IMR-90 (cell line): ENCODE results near the gene AGFG1. TPM values are rescaled to one million over a fixed set of nuclear protein-coding genes. Genes with fewer than 3 reads are reported as not detected.

Experiments
- ATAC-seq: fragments of 200-7000 bp; cut with Tn5 transposase; 2 replicates; pipeline ENCODE4 v1.9.1; 2020; ENCODE audit warnings: low read depth, mild to moderate bottlenecking, moderate library complexity
- BruUV-seq: library from RNA; stranded (reverse); fragments of 400-500 nt; replicated peaks from 2 replicates; lab custom pipeline; 2021; lab: Mats Ljungman, UMichigan
- CTCF ChIA-PET: fragments of 300-600 bp; formaldehyde crosslinking; extraction: SDS; loops from one replicate; lab custom pipeline; 2021; ENCODE audit warnings: antibody characterized with exemption; lab: Yijun Ruan, JAX
- POLR2A ChIA-PET: fragments of 300-600 bp; sonication (Branson Sonifier 250); formaldehyde crosslinking; loops from one replicate; lab custom pipeline; 2022; ENCODE audit warnings: antibody characterized with exemption; ENCODE audit not compliant: unreplicated experiment; lab: Charles Lee
- DNase-seq: peaks from one replicate; pipeline ENCODE4 v3.0.0; 2013
- H2AFZ ChIP-seq: replicated peaks from 2 replicates; pipeline ENCODE3; 2013; ENCODE audit warnings: low read length, mild to moderate bottlenecking; ENCODE audit not compliant: poor library complexity
- H2AK5ac ChIP-seq: 2 replicates; pipeline ENCODE4 v1.6.1; 2013; ENCODE audit warnings: low read depth, low read length, inconsistent platforms
- H2AK9ac ChIP-seq: replicated peaks from 2 replicates; pipeline ENCODE3; 2013; ENCODE audit warnings: mild to moderate bottlenecking, low read depth, low read length, moderate library complexity; ENCODE audit not compliant: poor library complexity
- H2BK120ac ChIP-seq: 2 replicates; pipeline ENCODE4 v1.6.1; 2013; ENCODE audit warnings: low read depth, low read length, inconsistent platforms
- H2BK15ac ChIP-seq: 3 replicates; pipeline ENCODE4 v1.6.1; 2013; ENCODE audit warnings: low read depth, low read length, inconsistent platforms
- H2BK20ac ChIP-seq: 2 replicates; pipeline ENCODE4 v1.6.1; 2013; ENCODE audit warnings: low read depth, mild to moderate bottlenecking, inconsistent platforms, low read length, moderate library complexity
- H2BK5ac ChIP-seq: 2 replicates; pipeline ENCODE4 v1.6.1; 2013; ENCODE audit warnings: mild to moderate bottlenecking, low read depth, low read length, inconsistent platforms; ENCODE audit not compliant: poor library complexity, severe bottlenecking
- H3K14ac ChIP-seq: replicated peaks from 2 replicates; pipeline ENCODE4 v1.6.1; 2013; ENCODE audit warnings: low read depth, low read length, inconsistent platforms
- H3K18ac ChIP-seq: 2 replicates; pipeline ENCODE4 v1.6.1; 2013; ENCODE audit warnings: low read depth, low read length, control low read depth
- H3K23ac ChIP-seq: 2 replicates; pipeline ENCODE4 v1.6.1; 2013; ENCODE audit warnings: low read depth, low read length, inconsistent platforms
- H3K27ac ChIP-seq: 2 replicates; pipeline ENCODE4 v1.5.1; 2013; ENCODE audit warnings: mild to moderate bottlenecking, control low read depth, low read length; ENCODE audit not compliant: insufficient read depth
- H3K27me3 ChIP-seq: 2 replicates; pipeline ENCODE4 v1.6.1; 2013; ENCODE audit warnings: low read length; ENCODE audit not compliant: control insufficient read depth, insufficient read depth
- H3K36me3 ChIP-seq: 2 replicates; pipeline ENCODE4 v1.6.1; 2013; ENCODE audit warnings: low read length, mixed read lengths; ENCODE audit not compliant: control insufficient read depth, insufficient read depth
- H3K4ac ChIP-seq: 2 replicates; pipeline ENCODE4 v1.6.1; 2013; ENCODE audit warnings: low read depth, low read length, inconsistent platforms
- H3K4me1 ChIP-seq: 2 replicates; pipeline ENCODE4 v1.6.1; 2013; ENCODE audit warnings: low read length, mixed read lengths; ENCODE audit not compliant: control insufficient read depth, insufficient read depth
- H3K4me2 ChIP-seq: 2 replicates; pipeline ENCODE4 v1.6.1; 2013; ENCODE audit warnings: low read depth, mild to moderate bottlenecking, control low read depth, low read length, moderate library complexity
- H3K4me3 ChIP-seq: 2 replicates; pipeline ENCODE4 v1.5.1; 2013; ENCODE audit warnings: low read depth, mild to moderate bottlenecking, control low read depth, low read length, moderate library complexity; ENCODE audit not compliant: insufficient read depth
- H3K56ac ChIP-seq: 2 replicates; pipeline ENCODE4 v1.6.1; 2013; ENCODE audit warnings: low read length, inconsistent platforms; ENCODE audit not compliant: insufficient read depth; ENCODE audit errors: extremely low read depth
- H3K79me1 ChIP-seq, 2 experiments: 2 replicates each; pipeline ENCODE4 v1.6.1; 2013; ENCODE audit warnings: low read length in 2 of 2, inconsistent platforms in 1 of 2, low read depth in 1 of 2
- H3K9ac ChIP-seq: 2 replicates; pipeline ENCODE4 v1.6.1; 2013; ENCODE audit warnings: low read depth, low read length, control low read depth
- H3K9me1 ChIP-seq: 2 replicates; pipeline ENCODE4 v1.6.1; 2013; ENCODE audit warnings: low read length, inconsistent platforms; ENCODE audit not compliant: insufficient read depth
- H3K9me3 ChIP-seq: 2 replicates; pipeline ENCODE4 v1.6.1; 2013; ENCODE audit warnings: low read length; ENCODE audit not compliant: control insufficient read depth, insufficient read depth
- H4K20me1 ChIP-seq: 2 replicates; pipeline ENCODE4 v1.6.1; 2013; ENCODE audit warnings: low read length, inconsistent platforms; ENCODE audit not compliant: insufficient read depth
- H4K5ac ChIP-seq: 2 replicates; pipeline ENCODE4 v1.6.1; 2013; ENCODE audit warnings: mild to moderate bottlenecking, low read depth, low read length, control low read depth
- H4K8ac ChIP-seq, 2 experiments: 2 replicates each; pipeline ENCODE4 v1.6.1; 2013; ENCODE audit warnings: low read depth in 2 of 2, low read length in 2 of 2, control low read depth in 1 of 2, inconsistent platforms in 1 of 2
- H4K91ac ChIP-seq: 2 replicates; pipeline ENCODE4 v1.6.1; 2013; ENCODE audit warnings: low read depth, low read length, inconsistent platforms; ENCODE audit not compliant: insufficient read depth
- BHLHE40 ChIP-seq: fragments of 150-350 bp; IDR thresholded peaks from 2 replicates; pipeline ENCODE4 v1.6.1; 2016; ENCODE audit warnings: mild to moderate bottlenecking, low read depth, low read length
- CEBPB ChIP-seq: IDR thresholded peaks from 2 replicates; pipeline ENCODE4 v1.6.1; 2012; ENCODE audit warnings: low read depth, low read length, improper control_type of control experiment
- CHD1 ChIP-seq: IDR thresholded peaks from 2 replicates; pipeline ENCODE4 v1.6.1; 2012; ENCODE audit warnings: low read depth, low read length, improper control_type of control experiment
- CTCF ChIP-seq: conservative IDR thresholded peaks from 2 replicates; pipeline ENCODE4 v1.5.1; 2012; ENCODE audit warnings: mild to moderate bottlenecking, low read depth, low read length, improper control_type of control experiment
- ELK1 ChIP-seq: fragments of 150-350 bp; IDR thresholded peaks from 2 replicates; pipeline ENCODE4 v1.6.1; 2016; ENCODE audit warnings: low read depth, mild to moderate bottlenecking, low read length, moderate library complexity, borderline replicate concordance
- FOS ChIP-seq: fragments of 150-350 bp; IDR thresholded peaks from 2 replicates; pipeline ENCODE4 v1.6.1; 2016; ENCODE audit warnings: low read depth, low read length
- MAFK ChIP-seq: IDR thresholded peaks from 2 replicates; pipeline ENCODE4 v1.6.1; 2012; ENCODE audit warnings: low read depth, low read length, improper control_type of control experiment
- MAZ ChIP-seq: IDR thresholded peaks from 2 replicates; pipeline ENCODE4 v1.6.1; 2012; ENCODE audit warnings: low read depth, mild to moderate bottlenecking, low read length, improper control_type of control experiment, moderate library complexity, borderline replicate concordance
- MXI1 ChIP-seq: IDR thresholded peaks from 2 replicates; pipeline ENCODE4 v1.6.1; 2012; ENCODE audit warnings: low read depth, mild to moderate bottlenecking, low read length, moderate library complexity, borderline replicate concordance
- NFE2L2 ChIP-seq: fragments of 150-350 bp; IDR thresholded peaks from 2 replicates; pipeline ENCODE4 v1.6.1; 2016; ENCODE audit warnings: low read depth, mild to moderate bottlenecking, low read length
- POLR2A ChIP-seq: IDR thresholded peaks from 2 replicates; pipeline ENCODE4 v1.6.1; 2012; ENCODE audit warnings: mild to moderate bottlenecking, low read depth, low read length
- RAD21 ChIP-seq: IDR thresholded peaks from 2 replicates; pipeline ENCODE4 v1.6.1; 2012; ENCODE audit warnings: low read length, improper control_type of control experiment
- RCOR1 ChIP-seq: IDR thresholded peaks from 2 replicates; pipeline ENCODE4 v1.6.1; 2012; ENCODE audit warnings: mild to moderate bottlenecking, low read length, improper control_type of control experiment; ENCODE audit not compliant: insufficient replicate concordance
- RFX5 ChIP-seq: IDR thresholded peaks from 2 replicates; pipeline ENCODE4 v1.8.0; 2012; ENCODE audit warnings: low read depth, mild to moderate bottlenecking, low read length, moderate library complexity
- SMC3 ChIP-seq: fragments of 150-350 bp; IDR thresholded peaks from 2 replicates; pipeline ENCODE4 v1.6.1; 2016; ENCODE audit warnings: low read depth, mild to moderate bottlenecking, antibody characterized with exemption, low read length, moderate library complexity
- WGBS, 2 experiments: methylation state at CpG; one replicate each; pipeline versions ENCODE4 v1.1.5 to v1.1.7; 2013; ENCODE audit warnings: missing lambda C conversion rate in 2 of 2; ENCODE audit not compliant: insufficient read length in 1 of 2; ENCODE audit errors: extremely low coverage in 2 of 2; 5-methylcytosine and 5-hydroxymethylcytosine counted together
- dilution Hi-C: fragments of 300-500 bp; cut with HindIII; formaldehyde crosslinking; loops from one replicate; pipeline ENCODE4 v1.14.3; 2018; ENCODE audit warnings: low sequenced_read_pairs; ENCODE audit not compliant: unreplicated experiment
- in situ Hi-C: fragments of 300-500 bp; cut with MboI; formaldehyde crosslinking; loops from 3 replicates; pipeline ENCODE4 v1.14.3; 2019; ENCODE audit warnings: low sequenced_read_pairs, inconsistent platforms, mixed read lengths
- intact Hi-C: fragments of 100-400 bp; cut with micrococcal nuclease; formaldehyde crosslinking; loops from 2 replicates; pipeline ENCODE4 v1.10.0; 2022
- polyA plus RNA-seq, 3 experiments: library from polyadenylated mRNA; depleted of rRNA; stranded (reverse); fragments of >200 nt; gene quantifications; 2 replicates each; pipeline ENCODE4 v1.2.3, GENCODE V29; 2012; ENCODE audit warnings: low replicate concordance in 1 of 3
- total RNA-seq: library from RNA; depleted of rRNA; stranded (reverse); fragments of >200 nt; gene quantifications from 2 replicates; pipeline ENCODE4 v1.2.3, GENCODE V29; 2012
- TF ChIP-seq, protein P1 (sequence below): fragments of 150-350 bp; IDR thresholded peaks from 2 replicates; pipeline ENCODE4 v1.6.1; 2017; ENCODE audit warnings: mild to moderate bottlenecking, antibody characterized with exemption, low read length, low read depth

Gene AGFG1
- total and polyA plus RNA-seq, 2 of the 4 experiments (the other 2 are of a cell fraction): 58.4 to 126 TPM

DNA sequence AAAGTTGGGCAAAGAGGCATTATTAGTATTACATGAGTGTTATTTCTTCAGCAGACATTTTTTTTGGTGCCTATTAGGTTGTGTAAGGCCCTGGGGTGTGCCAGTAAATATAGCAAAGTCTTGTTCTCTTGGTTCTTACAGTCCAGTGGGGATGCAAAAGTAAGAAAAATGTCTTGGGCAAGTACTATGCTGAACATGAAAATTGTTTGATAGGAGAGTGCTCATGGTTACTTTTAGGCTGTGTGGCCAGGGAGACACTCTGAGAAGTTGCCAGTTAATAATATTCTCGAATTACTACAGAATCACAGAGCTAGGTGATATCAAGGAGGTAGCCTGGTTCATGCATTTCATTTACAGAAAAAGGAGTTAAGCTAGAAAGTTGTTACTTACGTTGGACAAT lies 1.9 kb downstream of the AGFG1 start:
- H3K9me1 ChIP-seq: no peaks in the 10 kb centered on the region
- H2BK15ac ChIP-seq: no peak overlapping the region
- H2AK5ac ChIP-seq: no peak overlapping the region
- no CpG with 5 or more reads among the region's 2 CpGs for WGBS, 2 experiments
- no peak overlapping the region for H3K18ac ChIP-seq
- no peak overlapping the region for H4K8ac ChIP-seq
- no peaks in the 10 kb centered on the region for H3K36me3 ChIP-seq
- peak overlapping the region; percentile 36; the same call in 1 of the 2 replicates for H3K4me3 ChIP-seq
- ChIA-PET POLR2A (no interaction called here), CTCF (interaction anchor here (1.0 to 1.3 kb wide), 2 partner anchors 68 to 292 kb away, joined by 3 read pairs; no protein-coding TSS in a partner anchor)
- peaks cover 0 to 16% of the 10 kb centered on the region in 2 experiments; a peak in 2 of 4 replicates for H3K79me1 ChIP-seq
- no peak overlapping the region for H2BK120ac ChIP-seq
- no peak overlapping the region for H2BK20ac ChIP-seq
- H3K4ac ChIP-seq: no peak overlapping the region
- H2BK5ac ChIP-seq: peak overlapping the region; percentile 23
- ATAC-seq (no peak), DNase-seq (no peak)
- no peak overlapping the region for H2AK9ac ChIP-seq
- 0 out of 2 replicates have a peak overlapping the region, but pooled peaks have one; percentile 1 for H3K14ac ChIP-seq
- H3K27ac ChIP-seq: no peak overlapping the region
- intact Hi-C loops: loop anchor here (2.0 to 10.0 kb wide), 5 partner anchors 38 to 411 kb away; no protein-coding TSS in a partner anchor
- no peak overlapping the region for H4K5ac ChIP-seq
- no peak for TF ChIP-seq MXI1
- TF ChIP-seq MAFK: no peak
- TF ChIP-seq FOS: no peak
- no peak for TF ChIP-seq CHD1
- no peak for TF ChIP-seq CEBPB
- TF ChIP-seq BHLHE40: no peak
- TF ChIP-seq, protein P1, sequence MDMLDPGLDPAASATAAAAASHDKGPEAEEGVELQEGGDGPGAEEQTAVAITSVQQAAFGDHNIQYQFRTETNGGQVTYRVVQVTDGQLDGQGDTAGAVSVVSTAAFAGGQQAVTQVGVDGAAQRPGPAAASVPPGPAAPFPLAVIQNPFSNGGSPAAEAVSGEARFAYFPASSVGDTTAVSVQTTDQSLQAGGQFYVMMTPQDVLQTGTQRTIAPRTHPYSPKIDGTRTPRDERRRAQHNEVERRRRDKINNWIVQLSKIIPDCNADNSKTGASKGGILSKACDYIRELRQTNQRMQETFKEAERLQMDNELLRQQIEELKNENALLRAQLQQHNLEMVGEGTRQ: no peak
- no peak for TF ChIP-seq MAZ
- no peak for TF ChIP-seq RFX5
- no peak for TF ChIP-seq ELK1
- TF ChIP-seq RAD21: no peak
- no peak for TF ChIP-seq NFE2L2
- TF ChIP-seq RCOR1: no peak
- no peak for TF ChIP-seq POLR2A
- TF ChIP-seq SMC3: no peak
- no peak for TF ChIP-seq CTCF
- peaks cover 56% of the 10 kb centered on the region for H4K20me1 ChIP-seq
- peak overlapping the region; percentile 51; the same call in 1 of the 2 replicates for H3K9ac ChIP-seq
- dilution Hi-C loops: no loop called here
- in situ Hi-C loops: loop anchor here (10.0 kb wide), 1 partner anchor 291 kb away; no protein-coding TSS in a partner anchor
- H2AFZ ChIP-seq: no peak overlapping the region
- no peak overlapping the region for H4K91ac ChIP-seq
- H3K4me1 ChIP-seq: no peaks in the 10 kb centered on the region; the same call in 1 of the 2 replicates
- no peaks in the 10 kb centered on the region for H3K9me3 ChIP-seq
- no peak overlapping the region for H3K56ac ChIP-seq
- H3K27me3 ChIP-seq: no peaks in the 10 kb centered on the region
- H3K4me2 ChIP-seq: peak overlapping the region; percentile 99
- 0 out of 2 replicates have a peak overlapping the region, but pooled peaks have one; percentile 70 for H3K23ac ChIP-seq
- BruUV-seq: no TSS peak
